NCI-H226 (cell line): Measurements from ENCODE around the gene SAMHD1.
A peak's percentile ranks its signal among the peaks of the same experiment; 100 is the strongest.
"Not testable (repeated sequence)": the region's sequence is repeated elsewhere in the genome, so short reads cannot be mapped to it uniquely, and the experiment has no call there.

Experiments
- DNase-seq: peaks from one replicate; pipeline ENCODE4 v3.0.0-alpha.2; 2015

Gene SAMHD1

GRCh38 chr20:36850759-36851158, 100.7 kb downstream of the SAMHD1 start:
- no peak for DNase-seq

GRCh38 chr20:36849333-36850065, 102.0 kb downstream of the SAMHD1 start:
- DNase-seq, result no peak

GRCh38 chr20:36848677-36849076, 102.8 kb downstream of the SAMHD1 start:
- DNase-seq, result no peak

- peak; percentile 90 for DNase-seq
Observed at GRCh38 chr20:36848078-36848660, 103.3 kb downstream of the SAMHD1 start.

GRCh38 chr20:36847710-36848040, 103.8 kb downstream of the SAMHD1 start:
- DNase-seq, result no peak

GRCh38 chr20:36847009-36847709, 104.3 kb downstream of the SAMHD1 start:
- DNase-seq, result no peak

GRCh38 chr20:36845288-36845971, 106.1 kb downstream of the SAMHD1 start:
- DNase-seq, result no peak

- not testable (repeated sequence) for DNase-seq
Observed at GRCh38 chr20:36841030-36841429, 110.5 kb downstream of the SAMHD1 start.
